Nephron progenitor cell (in vitro differentiated cells): ENCODE measurements around the gene NINL.

Experiments
- DNase-seq: peaks from one replicate; pipeline ENCODE4 v3.0.0; 2021
- H3K27ac Mint-ChIP-seq: 2 replicates; pipeline ENCODE4 v1.8.0; 2021; ENCODE audit warnings: mild to moderate bottlenecking, moderate library complexity, mixed read lengths
- H3K27me3 Mint-ChIP-seq: 2 replicates; pipeline ENCODE4 v1.8.0; 2021; ENCODE audit warnings: mild to moderate bottlenecking, low read depth, mixed read lengths; ENCODE audit not compliant: poor library complexity
- H3K36me3 Mint-ChIP-seq: 2 replicates; pipeline ENCODE4 v1.8.0; 2021; ENCODE audit warnings: low read depth, mixed read lengths
- H3K4me1 Mint-ChIP-seq: 2 replicates; pipeline ENCODE4 v1.8.0; 2021; ENCODE audit warnings: mixed read lengths
- H3K4me3 Mint-ChIP-seq: 2 replicates; pipeline ENCODE4 v1.8.0; 2021; ENCODE audit warnings: mild to moderate bottlenecking, moderate library complexity, mixed read lengths
- H3K9me3 Mint-ChIP-seq: 2 replicates; pipeline ENCODE4 v1.8.0; 2021; ENCODE audit warnings: mild to moderate bottlenecking, moderate library complexity, mixed read lengths
- TF ChIP-seq, protein P1 (sequence below): fragments of 200-600 bp; sonication (generic); IDR thresholded peaks from 2 replicates; pipeline ENCODE4 v1.5.0; 2021; ENCODE audit warnings: antibody characterized with exemption

Gene NINL

GRCh38 chr20:25461281-25461650 lies 124.1 kb downstream of the NINL start:
- Mint-ChIP-seq H3K27me3 (no peaks in the 10 kb centered on the region), H3K9me3 (no peaks in the 10 kb centered on the region), H3K4me3 (no peak overlapping the region), H3K27ac (no peak overlapping the region), H3K4me1 (no peaks in the 10 kb centered on the region), H3K36me3 (peaks cover 68% of the 10 kb centered on the region)
- TF ChIP-seq, protein P1, sequence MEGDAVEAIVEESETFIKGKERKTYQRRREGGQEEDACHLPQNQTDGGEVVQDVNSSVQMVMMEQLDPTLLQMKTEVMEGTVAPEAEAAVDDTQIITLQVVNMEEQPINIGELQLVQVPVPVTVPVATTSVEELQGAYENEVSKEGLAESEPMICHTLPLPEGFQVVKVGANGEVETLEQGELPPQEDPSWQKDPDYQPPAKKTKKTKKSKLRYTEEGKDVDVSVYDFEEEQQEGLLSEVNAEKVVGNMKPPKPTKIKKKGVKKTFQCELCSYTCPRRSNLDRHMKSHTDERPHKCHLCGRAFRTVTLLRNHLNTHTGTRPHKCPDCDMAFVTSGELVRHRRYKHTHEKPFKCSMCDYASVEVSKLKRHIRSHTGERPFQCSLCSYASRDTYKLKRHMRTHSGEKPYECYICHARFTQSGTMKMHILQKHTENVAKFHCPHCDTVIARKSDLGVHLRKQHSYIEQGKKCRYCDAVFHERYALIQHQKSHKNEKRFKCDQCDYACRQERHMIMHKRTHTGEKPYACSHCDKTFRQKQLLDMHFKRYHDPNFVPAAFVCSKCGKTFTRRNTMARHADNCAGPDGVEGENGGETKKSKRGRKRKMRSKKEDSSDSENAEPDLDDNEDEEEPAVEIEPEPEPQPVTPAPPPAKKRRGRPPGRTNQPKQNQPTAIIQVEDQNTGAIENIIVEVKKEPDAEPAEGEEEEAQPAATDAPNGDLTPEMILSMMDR = no peak
- no peak for DNase-seq

DNA sequence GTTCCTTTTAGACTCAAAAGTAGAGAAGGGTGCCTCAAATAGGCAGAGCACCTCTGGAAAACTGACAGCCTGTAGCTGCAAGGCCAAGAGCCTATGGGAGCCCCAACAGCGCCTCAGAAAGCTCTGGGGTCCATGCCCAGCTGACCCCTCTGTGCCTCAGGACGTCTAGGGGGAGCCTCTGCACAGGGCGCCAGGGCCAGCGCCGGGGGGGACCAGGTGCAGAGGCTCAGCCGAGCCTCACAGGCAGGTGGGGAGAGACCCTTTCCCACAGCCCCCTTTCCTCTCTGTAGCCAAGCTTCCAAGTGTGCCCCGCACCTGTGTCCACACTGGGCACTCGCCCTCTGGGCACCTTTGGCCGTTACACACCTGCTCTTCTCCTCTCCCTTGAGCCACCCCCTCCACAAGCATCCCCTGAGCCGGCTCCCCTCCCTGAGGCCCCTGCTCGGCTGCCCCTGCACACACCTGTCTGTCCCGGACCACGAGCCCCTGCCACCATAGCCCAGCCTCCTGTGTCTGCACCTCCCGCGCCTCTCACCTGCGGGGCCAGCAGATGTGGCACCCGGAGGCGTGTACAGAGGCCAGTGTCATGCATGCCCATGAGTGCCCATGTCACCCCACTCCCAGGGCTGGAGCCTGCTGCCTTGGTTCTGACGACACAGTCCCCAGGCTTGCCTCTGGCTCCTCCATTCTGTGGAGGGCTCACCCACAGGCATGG lies 124.6 kb downstream of the NINL start:
- TF ChIP-seq, protein P1 = no peak
- no peak overlapping the region for H3K27ac Mint-ChIP-seq

DNA sequence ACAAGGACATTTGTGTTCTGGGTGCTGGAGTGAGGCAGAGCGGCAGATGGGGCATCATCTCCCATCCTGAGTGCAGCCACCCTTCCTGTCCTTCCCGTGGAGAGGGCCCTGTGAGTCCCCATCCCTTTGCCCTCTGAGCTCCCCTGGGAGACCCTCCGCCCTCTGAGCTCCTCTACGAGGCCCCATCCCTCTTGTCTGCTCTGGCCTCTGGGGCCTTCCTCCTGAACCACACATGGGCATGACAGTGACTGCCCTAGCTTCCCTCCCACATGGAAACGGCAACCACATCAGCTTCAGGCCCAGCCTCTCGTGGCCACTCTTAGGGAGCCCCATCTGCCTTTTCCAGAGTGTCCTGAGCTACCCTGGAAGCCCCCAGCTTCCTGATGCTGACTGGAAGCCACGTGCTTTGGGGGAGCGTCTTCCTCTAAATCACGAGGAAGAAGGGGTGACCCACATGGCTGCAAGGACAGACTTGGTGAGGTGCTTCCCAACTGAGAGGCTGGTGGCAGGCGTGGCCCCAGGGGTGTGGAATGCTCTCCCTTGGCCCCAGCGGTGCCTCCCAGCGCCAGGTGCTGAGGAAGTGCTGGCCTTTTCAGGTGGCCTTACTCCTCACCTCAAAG lies 125.3 kb downstream of the NINL start:
- TF ChIP-seq, protein P1 = no peak
- Mint-ChIP-seq H3K36me3 (peaks cover 66% of the 10 kb centered on the region), H3K27me3 (no peaks in the 10 kb centered on the region), H3K9me3 (peaks cover 3% of the 10 kb centered on the region), H3K4me1 (no peaks in the 10 kb centered on the region), H3K27ac (no peak overlapping the region), H3K4me3 (no peak overlapping the region)
- DNase-seq = no peak

More for the DNA sequence above, 124.6 kb downstream of the NINL start:
- no peak overlapping the region for H3K4me3 Mint-ChIP-seq
- no peaks in the 10 kb centered on the region for H3K9me3 Mint-ChIP-seq
- no peak for DNase-seq
- no peaks in the 10 kb centered on the region for H3K27me3 Mint-ChIP-seq
- peaks cover 66% of the 10 kb centered on the region for H3K36me3 Mint-ChIP-seq
- H3K4me1 Mint-ChIP-seq = no peaks in the 10 kb centered on the region

DNA sequence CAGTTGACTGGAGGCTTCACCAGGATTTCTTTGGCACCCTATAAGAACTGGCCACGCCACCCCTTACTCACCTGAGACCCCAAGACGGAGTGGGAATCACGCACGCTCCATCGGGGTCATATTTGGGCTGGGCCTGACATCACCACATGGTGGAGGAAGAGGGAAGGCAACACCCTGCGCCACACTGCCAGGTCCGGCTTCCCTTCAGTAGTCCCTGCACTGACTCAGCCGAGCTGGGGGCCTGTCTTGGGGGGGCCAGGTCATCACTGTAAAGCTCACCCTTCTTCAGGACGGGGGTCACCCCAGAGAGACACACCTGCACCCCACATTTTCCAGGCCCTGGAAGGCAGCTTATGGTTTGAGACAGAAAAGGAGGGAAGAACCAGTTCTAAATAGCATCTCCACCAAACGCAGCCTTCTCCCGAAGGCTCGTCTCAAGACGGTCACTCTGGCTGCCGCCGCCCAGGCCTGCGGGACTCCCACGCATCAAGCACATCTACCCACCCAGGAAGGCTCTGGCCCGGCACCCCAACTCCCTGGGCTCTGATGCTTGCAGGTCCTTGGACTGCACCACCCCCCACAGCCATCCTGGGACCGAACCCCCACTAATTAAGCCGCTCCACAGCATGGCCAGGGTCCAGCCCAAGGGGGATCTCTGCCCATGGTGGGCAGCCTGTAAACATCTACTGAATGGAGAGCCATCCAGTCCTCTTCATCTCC lies 126.1 kb downstream of the NINL start:
- H3K27ac Mint-ChIP-seq = no peak overlapping the region

GRCh38 chr20:25457886-25458680 lies 127.2 kb downstream of the NINL start:
- no peaks in the 10 kb centered on the region for H3K4me1 Mint-ChIP-seq
- H3K36me3 Mint-ChIP-seq = peaks cover 66% of the 10 kb centered on the region
- no peak overlapping the region for H3K4me3 Mint-ChIP-seq
- H3K9me3 Mint-ChIP-seq = peaks cover 4% of the 10 kb centered on the region
- H3K27ac Mint-ChIP-seq = peak overlapping the region; percentile 46
- no peaks in the 10 kb centered on the region for H3K27me3 Mint-ChIP-seq
- TF ChIP-seq, protein P1 = no peak
- no peak for DNase-seq

More for the DNA sequence above, 126.1 kb downstream of the NINL start:
- Mint-ChIP-seq H3K4me3 (no peak overlapping the region), H3K36me3 (peaks cover 66% of the 10 kb centered on the region), H3K9me3 (peaks cover 4% of the 10 kb centered on the region), H3K27me3 (no peaks in the 10 kb centered on the region), H3K4me1 (no peaks in the 10 kb centered on the region)
- TF ChIP-seq, protein P1 = no peak
- no peak for DNase-seq
